ENCODE results near the gene LRRC74B.

The LRRC74B gene

GRCh38 chr22:21051145-21051830 is 5.5 kb downstream of the LRRC74B start:
- TF ChIP-seq CTCF (IDR thresholded peaks at IDR 0.05; ENCODE audit: low read length) = no peak
- no peak for TF ChIP-seq EZH2 (IDR thresholded peaks at IDR 0.05; ENCODE audit: borderline replicate concordance, low read length)
- no peak overlapping the region for H3K4me3 ChIP-seq (ENCODE audit: low read depth, low read length, poor library complexity, severe bottlenecking)
- no peaks in the 10 kb centered on the region for H4K20me1 ChIP-seq (ENCODE audit: insufficient read depth, low read length)
- H3K27me3 ChIP-seq (ENCODE audit: insufficient read depth, low read length) = peaks cover 3% of the 10 kb centered on the region; the same call in 1 of the 2 replicates
- H3K36me3 ChIP-seq (ENCODE audit: insufficient read depth, low read length) = no peaks in the 10 kb centered on the region
- no peaks in the 10 kb centered on the region for H3F3A ChIP-seq (ENCODE audit: insufficient read depth, low read length)
- H3K9me2 ChIP-seq (ENCODE audit: low read depth, low read length) = no peaks in the 10 kb centered on the region
- no peak overlapping the region for H3K4me2 ChIP-seq (ENCODE audit: low read length)
- no peaks in the 10 kb centered on the region for H3K79me2 ChIP-seq (ENCODE audit: insufficient read depth, low read length)
- no peaks in the 10 kb centered on the region for H3K4me1 ChIP-seq (ENCODE audit: insufficient read depth, low read length, severe bottlenecking)
- H2AFZ ChIP-seq (ENCODE audit: low read length) = no peak overlapping the region
- no peaks in the 10 kb centered on the region for H3K9me3 ChIP-seq (ENCODE audit: low read length)
- H3K27ac ChIP-seq (ENCODE audit: low read depth, low read length, poor library complexity, severe bottlenecking) = no peak overlapping the region
- no peak overlapping the region for H3K9ac ChIP-seq (ENCODE audit: low read length)

GRCh38 chr22:21051831-21052400 is 6.2 kb downstream of the LRRC74B start:
- Histone ChIP-seq H3K9me3 (ENCODE audit: low read length) (no peaks in the 10 kb centered on the region), H3K4me3 (ENCODE audit: low read depth, low read length, poor library complexity, severe bottlenecking) (no peak overlapping the region), H3K9me2 (ENCODE audit: low read depth, low read length) (no peaks in the 10 kb centered on the region), H3K9ac (ENCODE audit: low read length) (no peak overlapping the region), H3K4me2 (ENCODE audit: low read length) (no peak overlapping the region), H4K20me1 (ENCODE audit: insufficient read depth, low read length) (no peaks in the 10 kb centered on the region), H3K27me3 (ENCODE audit: insufficient read depth, low read length) (peaks cover 3% of the 10 kb centered on the region; the same call in 1 of the 2 replicates), H2AFZ (ENCODE audit: low read length) (no peak overlapping the region), H3K4me1 (ENCODE audit: insufficient read depth, low read length, severe bottlenecking) (no peaks in the 10 kb centered on the region), H3K27ac (ENCODE audit: low read depth, low read length, poor library complexity, severe bottlenecking) (no peak overlapping the region), H3F3A (ENCODE audit: insufficient read depth, low read length) (no peaks in the 10 kb centered on the region), H3K36me3 (ENCODE audit: insufficient read depth, low read length) (no peaks in the 10 kb centered on the region), H3K79me2 (ENCODE audit: insufficient read depth, low read length) (no peaks in the 10 kb centered on the region)
- no peak for TF ChIP-seq EZH2 (IDR thresholded peaks at IDR 0.05; ENCODE audit: borderline replicate concordance, low read length)
- no peak for TF ChIP-seq CTCF (IDR thresholded peaks at IDR 0.05; ENCODE audit: low read length)

DNA sequence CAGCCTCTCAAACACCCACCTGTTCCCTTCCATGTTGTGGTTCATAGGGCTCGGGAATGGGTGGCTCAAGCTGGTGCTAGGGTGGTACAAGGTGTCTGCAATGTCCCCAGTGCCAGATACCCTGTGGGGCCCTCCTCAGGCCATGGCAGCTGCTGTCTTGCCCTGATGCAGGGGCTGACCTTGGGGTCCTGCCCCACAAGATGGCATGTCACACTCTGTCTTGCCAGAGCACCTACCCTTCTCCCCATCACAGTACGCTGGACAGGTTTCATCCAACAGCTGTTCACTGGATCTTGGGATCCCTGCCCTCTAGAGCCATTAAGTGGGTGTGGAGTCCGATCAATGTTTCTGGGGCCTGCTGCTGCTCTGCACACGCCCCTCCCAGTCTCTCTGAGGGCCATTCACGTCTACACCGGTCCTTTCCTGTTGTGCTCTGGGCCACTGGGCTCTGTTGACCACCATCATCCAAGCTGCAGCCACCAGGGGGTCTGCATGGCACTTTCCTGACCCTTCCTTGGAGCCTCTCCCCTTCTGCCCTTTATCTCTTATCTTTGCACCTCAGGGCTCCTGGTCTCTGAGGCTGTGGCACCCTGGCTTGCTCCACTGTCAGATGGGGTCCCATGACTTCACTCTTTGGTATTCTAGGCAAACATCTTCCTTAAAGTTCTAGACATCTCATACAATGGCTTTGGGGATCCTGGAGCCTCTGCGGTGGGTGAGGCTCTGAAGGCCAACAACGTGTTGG is 7.1 kb downstream of the LRRC74B start:
- Histone ChIP-seq H2AFZ (ENCODE audit: low read length) (no peak overlapping the region), H3K4me2 (ENCODE audit: low read length) (no peak overlapping the region), H3K9ac (ENCODE audit: low read length) (no peak overlapping the region), H3K4me3 (ENCODE audit: low read depth, low read length, poor library complexity, severe bottlenecking) (no peak overlapping the region), H3K9me2 (ENCODE audit: low read depth, low read length) (no peaks in the 10 kb centered on the region), H3K9me3 (ENCODE audit: low read length) (no peaks in the 10 kb centered on the region), H3K4me1 (ENCODE audit: insufficient read depth, low read length, severe bottlenecking) (no peaks in the 10 kb centered on the region), H3K27ac (ENCODE audit: low read depth, low read length, poor library complexity, severe bottlenecking) (no peak overlapping the region), H4K20me1 (ENCODE audit: insufficient read depth, low read length) (no peaks in the 10 kb centered on the region), H3K36me3 (ENCODE audit: insufficient read depth, low read length) (no peaks in the 10 kb centered on the region), H3K79me2 (ENCODE audit: insufficient read depth, low read length) (no peaks in the 10 kb centered on the region), H3K27me3 (ENCODE audit: insufficient read depth, low read length) (peaks cover 3% of the 10 kb centered on the region; the same call in 1 of the 2 replicates), H3F3A (ENCODE audit: insufficient read depth, low read length) (no peaks in the 10 kb centered on the region)
- TF ChIP-seq EZH2 (IDR thresholded peaks at IDR 0.05; ENCODE audit: borderline replicate concordance, low read length) = no peak
- TF ChIP-seq CTCF (IDR thresholded peaks at IDR 0.05; ENCODE audit: low read length) = no peak
